HepG2 (cell line): ENCODE measurements around the gene MEF2B. TPM values are rescaled to one million over a fixed set of nuclear protein-coding genes. Genes with fewer than 3 reads are reported as not detected.

Experiments used
- HDAC1 ChIP-seq: sonication (generic); formaldehyde crosslinking; IDR thresholded peaks from 2 replicates; pipeline ENCODE4 v1.5.1; 2020; ENCODE audit warnings: mild to moderate bottlenecking, missing genetic modification reagents
- JUND ChIP-seq: sonication (generic); formaldehyde crosslinking; IDR thresholded peaks from 2 replicates; pipeline ENCODE4 v1.8.0; 2022; ENCODE audit warnings: mild to moderate bottlenecking, missing genetic modification reagents
- KAT8 ChIP-seq: IDR thresholded peaks from 2 replicates; pipeline ENCODE4 v1.6.1; 2016; ENCODE audit warnings: missing genetic modification reagents, missing compliant biosample characterization
- KDM3A ChIP-seq: IDR thresholded peaks from 2 replicates; pipeline ENCODE4 v1.6.1; 2018; ENCODE audit warnings: low read depth, missing compliant biosample characterization
- NFE2L2 ChIP-seq: fragments of 150-350 bp; IDR thresholded peaks from 2 replicates; pipeline ENCODE4 v1.6.1; 2014; ENCODE audit warnings: low read length
- POLR2G ChIP-seq: fragments of 200-400 bp; formaldehyde crosslinking; IDR thresholded peaks from 2 replicates; pipeline ENCODE4 v1.6.1; 2018; ENCODE audit warnings: mild to moderate bottlenecking, low read depth, low read length, moderate library complexity
- SETDB1 ChIP-seq: sonication (generic); formaldehyde crosslinking; IDR thresholded peaks from 2 replicates; pipeline ENCODE4 v1.5.1; 2020; ENCODE audit warnings: missing genetic modification reagents, mild to moderate bottlenecking, borderline replicate concordance
- SIN3B ChIP-seq: fragments of 150-350 bp; IDR thresholded peaks from 2 replicates; pipeline ENCODE4 v1.6.1; 2014; ENCODE audit warnings: low read length
- SSRP1 ChIP-seq: IDR thresholded peaks from 2 replicates; pipeline ENCODE4 v1.6.1; 2016; ENCODE audit warnings: control low read depth
- U2AF1 ChIP-seq: fragments of 200-400 bp; formaldehyde crosslinking; optimal IDR thresholded peaks from 2 replicates; pipeline ENCODE3; 2017; ENCODE audit warnings: mild to moderate bottlenecking, low read depth, low read length
- ZC3H13 ChIP-seq: sonication (generic); formaldehyde crosslinking; IDR thresholded peaks from 2 replicates; pipeline ENCODE4 v1.8.1; 2023; ENCODE audit warnings: mild to moderate bottlenecking, missing genetic modification reagents, moderate library complexity
- ZNF260 ChIP-seq: sonication (generic); formaldehyde crosslinking; IDR thresholded peaks from 2 replicates; pipeline ENCODE4 v1.4.0; 2020; ENCODE audit warnings: missing genetic modification reagents, low read depth, mild to moderate bottlenecking, borderline replicate concordance
- ZNF570 ChIP-seq: sonication (generic); formaldehyde crosslinking; IDR thresholded peaks from 2 replicates; pipeline ENCODE4 v1.4.0; 2020; ENCODE audit warnings: mild to moderate bottlenecking, missing genetic modification reagents, borderline replicate concordance
- ZNF589 ChIP-seq: sonication (generic); formaldehyde crosslinking; conservative IDR thresholded peaks from 2 replicates; pipeline ENCODE4 v1.8.0; 2022; ENCODE audit warnings: mild to moderate bottlenecking, moderate library complexity, missing genetic modification reagents
- ZNF878 ChIP-seq: sonication (generic); formaldehyde crosslinking; IDR thresholded peaks from 2 replicates; pipeline ENCODE4 v1.8.1; 2023; ENCODE audit warnings: mild to moderate bottlenecking, missing genetic modification reagents, moderate library complexity
- polyA plus RNA-seq, 8 experiments: library from polyadenylated mRNA; depleted of rRNA in 3 of 8; stranded (reverse) in 7 of 8; unstranded in 1 of 8; fragments of >200 nt; fragmentation: Illumina TruSeq in 4 of 8; extraction: Trizol in 4 of 8; gene quantifications; 2 replicates each; pipeline versions ENCODE4 v1.2.1 to v1.2.3, GENCODE V29; 2011 to 2016; ENCODE audit warnings: low read depth in 4 of 8, missing spikeins in 1 of 8, mixed read lengths in 1 of 8; ENCODE audit not compliant: insufficient read depth in 1 of 8
- total RNA-seq, 5 experiments: library from RNA; depleted of rRNA; stranded (reverse); fragments of >200 nt; fragmentation: Illumina TruSeq; extraction: Trizol; gene quantifications; 2 replicates each; pipeline ENCODE4 v1.2.3, GENCODE V29; 2016; ENCODE audit warnings: low read depth in 1 of 5
- TF ChIP-seq, protein P1 (sequence below): sonication (generic); formaldehyde crosslinking; IDR thresholded peaks from 2 replicates; pipeline ENCODE4 v1.5.1; 2020; ENCODE audit warnings: mild to moderate bottlenecking, moderate library complexity, missing genetic modification reagents
- TF ChIP-seq, protein P2 (sequence below): sonication (generic); formaldehyde crosslinking; conservative IDR thresholded peaks from 2 replicates; pipeline ENCODE4 v1.4.0; 2020; ENCODE audit warnings: mild to moderate bottlenecking, missing genetic modification reagents, moderate library complexity
- TF ChIP-seq, protein P3 (sequence below): sonication (generic); formaldehyde crosslinking; IDR thresholded peaks from 2 replicates; pipeline ENCODE4 v1.5.0; 2020; ENCODE audit warnings: missing genetic modification reagents
- TF ChIP-seq, protein P4 (sequence below): sonication (generic); formaldehyde crosslinking; IDR thresholded peaks from 2 replicates; pipeline ENCODE4 v1.9.0; 2021; ENCODE audit warnings: missing genetic modification reagents, borderline replicate concordance
- TF ChIP-seq, protein P5 (sequence below): sonication (generic); formaldehyde crosslinking; IDR thresholded peaks from 2 replicates; pipeline ENCODE4 v1.5.1; 2020; ENCODE audit warnings: mild to moderate bottlenecking, missing genetic modification reagents, moderate library complexity

MEF2B gene
- total and polyA plus RNA-seq, 2 of the 13 experiments (the other 11 are each of a cell fraction or from before 2014, with no cell fraction given): 1.2 to 1.7 TPM

DNA sequence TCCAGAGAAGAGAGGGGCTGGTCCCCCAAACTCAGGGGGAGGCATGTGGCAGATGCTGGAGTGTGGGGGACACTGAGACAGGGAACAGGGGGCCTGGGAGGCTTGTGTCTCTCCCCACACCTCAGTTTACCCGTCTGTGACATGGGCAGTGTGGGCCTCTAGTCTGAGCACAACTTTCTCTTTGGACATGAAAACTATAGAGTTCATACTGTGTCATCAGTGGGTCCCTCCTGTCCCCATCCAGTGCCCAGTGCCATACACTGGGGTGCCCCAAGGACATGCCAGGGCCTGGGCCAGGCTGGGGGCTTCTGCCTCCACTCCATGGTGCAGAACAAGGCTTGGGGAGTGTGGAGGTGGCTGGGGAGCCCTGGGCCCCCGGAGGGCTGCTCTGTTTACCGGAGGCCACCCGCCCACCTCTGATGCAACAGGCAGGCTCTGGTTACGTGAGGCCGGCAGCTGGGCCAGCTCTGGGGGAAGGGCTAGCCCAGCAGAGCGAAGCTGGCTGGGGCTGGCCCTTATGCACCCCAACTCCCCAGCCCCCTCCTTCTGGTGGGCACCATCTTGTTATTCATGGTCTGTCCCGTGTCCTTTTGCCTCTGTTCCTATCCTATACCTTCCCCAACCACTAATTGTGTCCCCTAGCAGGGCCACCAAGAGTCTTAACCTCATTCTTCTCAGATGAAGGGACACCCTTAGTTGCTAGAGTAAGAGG, 1.9 kb upstream of the MEF2B start (continued):
- TF ChIP-seq, protein P1, sequence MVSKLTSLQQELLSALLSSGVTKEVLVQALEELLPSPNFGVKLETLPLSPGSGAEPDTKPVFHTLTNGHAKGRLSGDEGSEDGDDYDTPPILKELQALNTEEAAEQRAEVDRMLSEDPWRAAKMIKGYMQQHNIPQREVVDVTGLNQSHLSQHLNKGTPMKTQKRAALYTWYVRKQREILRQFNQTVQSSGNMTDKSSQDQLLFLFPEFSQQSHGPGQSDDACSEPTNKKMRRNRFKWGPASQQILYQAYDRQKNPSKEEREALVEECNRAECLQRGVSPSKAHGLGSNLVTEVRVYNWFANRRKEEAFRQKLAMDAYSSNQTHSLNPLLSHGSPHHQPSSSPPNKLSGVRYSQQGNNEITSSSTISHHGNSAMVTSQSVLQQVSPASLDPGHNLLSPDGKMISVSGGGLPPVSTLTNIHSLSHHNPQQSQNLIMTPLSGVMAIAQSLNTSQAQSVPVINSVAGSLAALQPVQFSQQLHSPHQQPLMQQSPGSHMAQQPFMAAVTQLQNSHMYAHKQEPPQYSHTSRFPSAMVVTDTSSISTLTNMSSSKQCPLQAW: peak; percentile 82
- no peak for TF ChIP-seq ZNF260 (CRISPR knock-in tag)
- peak; percentile 52 for TF ChIP-seq POLR2G
- TF ChIP-seq NFE2L2: no peak
- TF ChIP-seq ZC3H13 (CRISPR knock-in tag): no peak
- peak; percentile 16; the same call in 1 of the 2 replicates for TF ChIP-seq SSRP1 (CRISPR knock-in tag)
- TF ChIP-seq, protein P2, sequence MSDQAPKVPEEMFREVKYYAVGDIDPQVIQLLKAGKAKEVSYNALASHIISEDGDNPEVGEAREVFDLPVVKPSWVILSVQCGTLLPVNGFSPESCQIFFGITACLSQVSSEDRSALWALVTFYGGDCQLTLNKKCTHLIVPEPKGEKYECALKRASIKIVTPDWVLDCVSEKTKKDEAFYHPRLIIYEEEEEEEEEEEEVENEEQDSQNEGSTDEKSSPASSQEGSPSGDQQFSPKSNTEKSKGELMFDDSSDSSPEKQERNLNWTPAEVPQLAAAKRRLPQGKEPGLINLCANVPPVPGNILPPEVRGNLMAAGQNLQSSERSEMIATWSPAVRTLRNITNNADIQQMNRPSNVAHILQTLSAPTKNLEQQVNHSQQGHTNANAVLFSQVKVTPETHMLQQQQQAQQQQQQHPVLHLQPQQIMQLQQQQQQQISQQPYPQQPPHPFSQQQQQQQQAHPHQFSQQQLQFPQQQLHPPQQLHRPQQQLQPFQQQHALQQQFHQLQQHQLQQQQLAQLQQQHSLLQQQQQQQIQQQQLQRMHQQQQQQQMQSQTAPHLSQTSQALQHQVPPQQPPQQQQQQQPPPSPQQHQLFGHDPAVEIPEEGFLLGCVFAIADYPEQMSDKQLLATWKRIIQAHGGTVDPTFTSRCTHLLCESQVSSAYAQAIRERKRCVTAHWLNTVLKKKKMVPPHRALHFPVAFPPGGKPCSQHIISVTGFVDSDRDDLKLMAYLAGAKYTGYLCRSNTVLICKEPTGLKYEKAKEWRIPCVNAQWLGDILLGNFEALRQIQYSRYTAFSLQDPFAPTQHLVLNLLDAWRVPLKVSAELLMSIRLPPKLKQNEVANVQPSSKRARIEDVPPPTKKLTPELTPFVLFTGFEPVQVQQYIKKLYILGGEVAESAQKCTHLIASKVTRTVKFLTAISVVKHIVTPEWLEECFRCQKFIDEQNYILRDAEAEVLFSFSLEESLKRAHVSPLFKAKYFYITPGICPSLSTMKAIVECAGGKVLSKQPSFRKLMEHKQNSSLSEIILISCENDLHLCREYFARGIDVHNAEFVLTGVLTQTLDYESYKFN (CRISPR knock-in tag): peak; percentile 77
- TF ChIP-seq, protein P3, sequence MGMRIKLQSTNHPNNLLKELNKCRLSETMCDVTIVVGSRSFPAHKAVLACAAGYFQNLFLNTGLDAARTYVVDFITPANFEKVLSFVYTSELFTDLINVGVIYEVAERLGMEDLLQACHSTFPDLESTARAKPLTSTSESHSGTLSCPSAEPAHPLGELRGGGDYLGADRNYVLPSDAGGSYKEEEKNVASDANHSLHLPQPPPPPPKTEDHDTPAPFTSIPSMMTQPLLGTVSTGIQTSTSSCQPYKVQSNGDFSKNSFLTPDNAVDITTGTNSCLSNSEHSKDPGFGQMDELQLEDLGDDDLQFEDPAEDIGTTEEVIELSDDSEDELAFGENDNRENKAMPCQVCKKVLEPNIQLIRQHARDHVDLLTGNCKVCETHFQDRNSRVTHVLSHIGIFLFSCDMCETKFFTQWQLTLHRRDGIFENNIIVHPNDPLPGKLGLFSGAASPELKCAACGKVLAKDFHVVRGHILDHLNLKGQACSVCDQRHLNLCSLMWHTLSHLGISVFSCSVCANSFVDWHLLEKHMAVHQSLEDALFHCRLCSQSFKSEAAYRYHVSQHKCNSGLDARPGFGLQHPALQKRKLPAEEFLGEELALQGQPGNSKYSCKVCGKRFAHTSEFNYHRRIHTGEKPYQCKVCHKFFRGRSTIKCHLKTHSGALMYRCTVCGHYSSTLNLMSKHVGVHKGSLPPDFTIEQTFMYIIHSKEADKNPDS: no peak
- no peak for TF ChIP-seq SIN3B
- TF ChIP-seq JUND (CRISPR knock-in tag): no peak
- no peak for TF ChIP-seq U2AF1
- TF ChIP-seq, protein P4, sequence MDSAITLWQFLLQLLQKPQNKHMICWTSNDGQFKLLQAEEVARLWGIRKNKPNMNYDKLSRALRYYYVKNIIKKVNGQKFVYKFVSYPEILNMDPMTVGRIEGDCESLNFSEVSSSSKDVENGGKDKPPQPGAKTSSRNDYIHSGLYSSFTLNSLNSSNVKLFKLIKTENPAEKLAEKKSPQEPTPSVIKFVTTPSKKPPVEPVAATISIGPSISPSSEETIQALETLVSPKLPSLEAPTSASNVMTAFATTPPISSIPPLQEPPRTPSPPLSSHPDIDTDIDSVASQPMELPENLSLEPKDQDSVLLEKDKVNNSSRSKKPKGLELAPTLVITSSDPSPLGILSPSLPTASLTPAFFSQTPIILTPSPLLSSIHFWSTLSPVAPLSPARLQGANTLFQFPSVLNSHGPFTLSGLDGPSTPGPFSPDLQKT (CRISPR knock-in tag): no peak
- TF ChIP-seq ZNF589: no peak
- TF ChIP-seq, protein P5, sequence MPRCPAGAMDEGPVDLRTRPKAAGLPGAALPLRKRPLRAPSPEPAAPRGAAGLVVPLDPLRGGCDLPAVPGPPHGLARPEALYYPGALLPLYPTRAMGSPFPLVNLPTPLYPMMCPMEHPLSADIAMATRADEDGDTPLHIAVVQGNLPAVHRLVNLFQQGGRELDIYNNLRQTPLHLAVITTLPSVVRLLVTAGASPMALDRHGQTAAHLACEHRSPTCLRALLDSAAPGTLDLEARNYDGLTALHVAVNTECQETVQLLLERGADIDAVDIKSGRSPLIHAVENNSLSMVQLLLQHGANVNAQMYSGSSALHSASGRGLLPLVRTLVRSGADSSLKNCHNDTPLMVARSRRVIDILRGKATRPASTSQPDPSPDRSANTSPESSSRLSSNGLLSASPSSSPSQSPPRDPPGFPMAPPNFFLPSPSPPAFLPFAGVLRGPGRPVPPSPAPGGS (CRISPR knock-in tag): no peak
- peak; percentile 81 for TF ChIP-seq KAT8 (CRISPR knock-in tag)
- 0 out of 2 replicates have a peak, but pooled peaks have one; percentile 66 for TF ChIP-seq KDM3A (CRISPR knock-in tag)
- TF ChIP-seq HDAC1: no peak
- TF ChIP-seq SETDB1 (CRISPR knock-in tag): no peak
- TF ChIP-seq ZNF570 (CRISPR knock-in tag): no peak
- peak; percentile 87 for TF ChIP-seq ZNF878
